T-cell (primary cell): ENCODE data around the gene MEF2A. TPM values are rescaled to one million over a fixed set of nuclear protein-coding genes. Genes with fewer than 3 reads are reported as not detected.

Experiments used
- ATAC-seq, 4 experiments: fragments of 200-7000 bp in 3 of 4; fragments of 150-1000 bp in 1 of 4; cut with Tn5 transposase; replicated peaks in 1 of 4; 1 replicate in 3 of 4; 2 replicates in 1 of 4; pipeline ENCODE4 v1.10.0; 2021; ENCODE audit warnings: moderate library complexity in 3 of 4, mild to moderate bottlenecking in 2 of 4, moderate number of reproducible peaks in 1 of 4
- CTCF ChIA-PET, 2 donors: fragments of 300-600 bp; sonication (Branson Sonifier 250); formaldehyde crosslinking; loops; one replicate each; lab custom pipeline; 2022; ENCODE audit warnings: antibody characterized with exemption in 2 of 2; lab: Charles Lee
- POLR2A ChIA-PET, 2 donors: fragments of 300-600 bp; sonication (Branson Sonifier 250); formaldehyde crosslinking; loops; one replicate each; lab custom pipeline; 2022; ENCODE audit warnings: antibody characterized with exemption in 2 of 2; lab: Charles Lee
- DNase-seq, 35 experiments: peaks; one replicate each; pipeline versions ENCODE4 v3.0.0 to v3.0.0-alpha.2; 2013 to 2023
- H3K27ac ChIP-seq: one replicate; pipeline ENCODE4 v1.5.1; 2013; ENCODE audit warnings: low read length
- H3K27me3 ChIP-seq, 2 experiments: replicated peaks in 1 of 2; 1 replicate in 1 of 2; 2 replicates in 1 of 2; pipeline versions ENCODE4 v1.6.1 to v1.7.0; 2013; ENCODE audit warnings: low read length in 1 of 2, mixed read lengths in 1 of 2; ENCODE audit not compliant: control insufficient read depth in 2 of 2, insufficient read depth in 2 of 2; ENCODE audit errors: extremely low read depth in 1 of 2
- H3K36me3 ChIP-seq, 2 donors: 1 replicate in 1 of 2; 2 replicates in 1 of 2; pipeline versions ENCODE4 v1.6.1 to v1.7.0; 2013; ENCODE audit warnings: low read length in 1 of 2; ENCODE audit not compliant: control insufficient read depth in 2 of 2, insufficient read depth in 1 of 2; ENCODE audit errors: extremely low read depth in 1 of 2
- H3K4me1 ChIP-seq, 2 experiments: 1 replicate in 1 of 2; 2 replicates in 1 of 2; pipeline versions ENCODE4 v1.6.1 to v1.7.0; 2013; ENCODE audit warnings: low read length in 2 of 2, mixed read lengths in 1 of 2; ENCODE audit not compliant: insufficient read depth in 2 of 2, control insufficient read depth in 1 of 2; ENCODE audit errors: extremely low read depth in 1 of 2
- H3K4me3 ChIP-seq, 2 donors: 1 replicate in 1 of 2; 2 replicates in 1 of 2; pipeline versions ENCODE4 v1.5.1 to v1.7.0; 2013; ENCODE audit warnings: mild to moderate bottlenecking in 2 of 2, low read length in 1 of 2, moderate library complexity in 1 of 2; ENCODE audit not compliant: control insufficient read depth in 1 of 2; ENCODE audit errors: extremely low read depth in 1 of 2
- H3K9me3 ChIP-seq: 2 replicates; pipeline ENCODE4 v1.7.0; 2013
- H3K27ac Mint-ChIP-seq, 2 donors: one replicate each; pipeline ENCODE4 v1.8.0; 2020 to 2021; ENCODE audit warnings: mild to moderate bottlenecking in 2 of 2, mixed read lengths in 2 of 2
- H3K27me3 Mint-ChIP-seq, 2 donors: one replicate each; pipeline ENCODE4 v1.8.0; 2021 to 2022; ENCODE audit warnings: mixed read lengths in 2 of 2
- H3K36me3 Mint-ChIP-seq: one replicate; pipeline ENCODE4 v1.8.0; 2021; ENCODE audit warnings: mixed read lengths
- H3K4me1 Mint-ChIP-seq, 3 donors: one replicate each; pipeline ENCODE4 v1.8.0; 2020 to 2022; ENCODE audit warnings: mixed read lengths in 3 of 3, mild to moderate bottlenecking in 1 of 3
- H3K4me3 Mint-ChIP-seq, 3 donors: one replicate each; pipeline ENCODE4 v1.8.0; 2020 to 2022; ENCODE audit warnings: mild to moderate bottlenecking in 3 of 3, mixed read lengths in 3 of 3, moderate library complexity in 3 of 3
- H3K9me3 Mint-ChIP-seq, 3 donors: one replicate each; pipeline ENCODE4 v1.8.0; 2020 to 2022; ENCODE audit warnings: mixed read lengths in 3 of 3
- WGBS: methylation state at CpG from one replicate; pipeline ENCODE4 v1.1.5; 2013; ENCODE audit warnings: missing lambda C conversion rate; ENCODE audit not compliant: insufficient coverage; 5-methylcytosine and 5-hydroxymethylcytosine counted together
- total RNA-seq, 35 experiments: library from RNA in 6 of 35; stranded (reverse) in 6 of 35; fragments of 120-200 nt in 1 of 35; gene quantifications; one replicate each; pipeline versions ENCODE4 v1.2.1 to v1.2.4 and lab custom pipeline; 2013 to 2026

MEF2A gene
- total RNA-seq, 5 donors from 2014 or later (not counting 1 experiment from before 2014, with no cell fraction given), result 31.6 to 37.4 (median 33.9) TPM

DNA sequence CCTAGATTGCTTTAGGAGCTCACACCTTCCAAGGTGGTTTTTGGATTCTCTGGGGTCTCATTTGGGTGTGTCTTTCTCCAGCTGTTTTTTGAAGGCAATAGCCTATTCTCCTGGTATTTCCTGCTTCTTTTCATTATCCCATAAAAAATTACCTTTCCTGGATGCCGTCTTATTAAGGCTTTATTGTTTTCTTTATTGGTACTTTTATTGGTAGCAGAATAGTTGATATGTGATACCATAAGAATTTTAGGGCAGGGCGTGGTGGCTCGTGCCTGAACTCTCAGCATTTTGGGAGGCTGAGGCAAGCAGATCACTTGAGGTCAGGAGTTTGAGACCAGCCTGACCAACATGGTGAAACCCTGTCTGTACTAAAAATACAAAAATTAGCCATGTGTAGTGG, 18.3 kb upstream of the MEF2A start:
- Mint-ChIP-seq H3K9me3 (no peaks in the 10 kb centered on the region), H3K4me1 (peaks cover 0 to 8% (median 0%) of the 10 kb centered on the region in 3 donors), H3K27me3 (peaks cover 0 to 2% of the 10 kb centered on the region in 2 donors), H3K27ac (no peak overlapping the region), H3K36me3 (no peaks in the 10 kb centered on the region), H3K4me3 (no peak overlapping the region)
- 100% methylated on average over 2 of the region's 3 CpGs for WGBS
- Histone ChIP-seq H3K9me3 (no peaks in the 10 kb centered on the region), H3K4me1 (no peaks in the 10 kb centered on the region), H3K4me3 (no peak overlapping the region), H3K36me3 (no peaks in the 10 kb centered on the region), H3K27me3 (peaks cover 0 to 7% of the 10 kb centered on the region in 2 experiments), H3K27ac (no peak overlapping the region)
- ChIA-PET POLR2A (interaction anchor here in 1 of 2 donors (0.6 kb wide), 1 partner anchor 1669 kb away, joined by 5 read pairs; no protein-coding TSS in a partner anchor), CTCF (interaction anchor here in 1 of 2 donors (0.5 kb wide), 1 partner anchor 34 kb away, joined by 3 read pairs; no protein-coding TSS in a partner anchor)
- DNase-seq (no peak), ATAC-seq (no peak)

DNA sequence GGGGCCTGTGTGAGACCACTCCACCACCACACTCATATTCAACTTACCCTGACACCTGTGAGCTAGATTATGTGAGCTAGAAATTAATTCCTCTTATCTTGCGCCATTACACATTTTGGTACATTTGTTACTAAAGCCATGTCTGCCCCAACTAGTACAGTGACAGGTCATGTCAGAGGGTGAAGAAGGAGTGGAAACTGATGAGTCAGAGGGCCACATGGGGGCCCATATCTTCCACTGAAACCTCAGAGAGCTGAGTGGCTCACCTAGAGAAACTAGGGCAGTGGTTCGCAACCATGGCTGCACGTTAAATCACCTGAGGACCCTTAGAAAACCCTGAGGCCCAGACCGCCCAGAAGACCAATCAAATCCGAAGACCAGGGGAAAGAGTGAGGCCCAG, 15.7 kb upstream of the MEF2A start:
- H3K27me3 Mint-ChIP-seq, result peaks cover 0 to 6% of the 10 kb centered on the region in 2 donors
- H3K9me3 ChIP-seq, result no peaks in the 10 kb centered on the region
- no peak overlapping the region for H3K4me3 ChIP-seq
- ATAC-seq, result no peak
- CTCF ChIA-PET, result no interaction called here
- peaks cover 0 to 8% (median 0%) of the 10 kb centered on the region in 3 donors for H3K4me1 Mint-ChIP-seq
- H3K4me3 Mint-ChIP-seq, result no peak overlapping the region
- no peak overlapping the region for H3K27ac ChIP-seq
- H3K27ac Mint-ChIP-seq, result no peak overlapping the region
- peaks cover 0 to 7% of the 10 kb centered on the region in 2 experiments for H3K27me3 ChIP-seq
- DNase-seq, result no peak
- POLR2A ChIA-PET, result no interaction called here
- H3K36me3 ChIP-seq, result no peaks in the 10 kb centered on the region
- 82% methylated on average over 4 of the region's 5 CpGs for WGBS
- no peaks in the 10 kb centered on the region for H3K4me1 ChIP-seq
- H3K36me3 Mint-ChIP-seq, result no peaks in the 10 kb centered on the region
- H3K9me3 Mint-ChIP-seq, result no peaks in the 10 kb centered on the region

DNA sequence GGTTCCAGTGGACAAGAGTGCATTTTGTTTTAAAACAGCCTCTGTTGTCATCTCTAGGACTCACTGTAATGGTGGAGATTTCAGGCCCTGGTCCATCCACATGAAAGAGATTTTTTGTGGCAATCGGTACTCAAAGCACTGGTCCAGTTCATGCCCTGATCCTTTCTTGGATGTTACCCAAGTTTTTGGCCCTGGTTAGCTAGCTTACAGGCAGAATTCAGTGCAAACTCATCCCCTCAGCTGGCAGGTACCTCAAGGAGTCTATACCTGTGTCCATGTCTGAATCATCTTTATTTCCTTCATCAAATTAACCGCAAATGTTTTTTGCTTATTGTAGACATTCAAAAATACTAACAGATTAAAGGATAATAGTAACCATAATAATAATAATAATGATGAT, 13.7 kb upstream of the MEF2A start:
- no peaks in the 10 kb centered on the region for H3K4me1 ChIP-seq
- ATAC-seq (no peak), DNase-seq (no peak)
- Mint-ChIP-seq H3K36me3 (no peaks in the 10 kb centered on the region), H3K4me1 (peaks cover 0 to 8% (median 0%) of the 10 kb centered on the region in 3 donors), H3K9me3 (no peaks in the 10 kb centered on the region), H3K27ac (no peak overlapping the region), H3K4me3 (no peak overlapping the region), H3K27me3 (peaks cover 0 to 6% of the 10 kb centered on the region in 2 donors)
- ChIA-PET POLR2A (no interaction called here), CTCF (no interaction called here)
- H3K9me3 ChIP-seq, result no peaks in the 10 kb centered on the region
- no peak overlapping the region for H3K27ac ChIP-seq
- no peaks in the 10 kb centered on the region for H3K36me3 ChIP-seq
- H3K4me3 ChIP-seq, result no peak overlapping the region
- peaks cover 0 to 3% of the 10 kb centered on the region in 2 experiments for H3K27me3 ChIP-seq
- WGBS, result no CpG with 5 or more reads among the region's 2 CpGs

DNA sequence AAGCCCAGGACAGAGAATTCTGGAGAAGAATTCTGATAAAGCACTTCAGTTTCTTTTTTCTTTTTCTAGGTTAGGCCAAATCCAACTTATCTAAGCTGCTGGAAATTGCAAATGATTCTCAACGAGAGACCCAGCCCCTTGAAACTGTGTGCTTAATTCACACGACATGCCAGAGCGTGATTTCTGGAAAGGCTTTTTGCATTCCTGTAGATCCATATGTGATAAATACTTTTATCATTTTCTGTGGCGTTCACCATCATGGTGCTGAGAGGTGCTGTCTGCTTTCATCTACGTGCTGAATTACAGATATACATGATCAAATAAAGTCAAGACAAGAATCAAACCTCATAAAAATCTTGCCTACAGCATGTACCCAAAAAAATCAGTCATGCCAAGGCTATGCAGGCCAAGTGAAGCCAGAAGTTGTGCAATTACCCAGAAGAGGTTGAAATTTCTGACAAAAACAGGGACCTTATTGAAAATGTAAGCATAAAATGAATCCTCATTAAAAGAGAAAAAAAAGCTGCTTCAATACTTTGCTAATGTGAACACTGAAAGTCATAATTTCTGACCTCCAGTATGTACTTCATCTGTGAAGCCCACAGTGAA, 10.8 kb upstream of the MEF2A start:
- H3K4me3 Mint-ChIP-seq, result no peak overlapping the region
- peaks cover 0 to 8% (median 0%) of the 10 kb centered on the region in 3 donors for H3K4me1 Mint-ChIP-seq
- Histone ChIP-seq H3K27me3 (no peaks in the 10 kb centered on the region), H3K36me3 (no peaks in the 10 kb centered on the region), H3K4me3 (no peak overlapping the region), H3K4me1 (no peaks in the 10 kb centered on the region), H3K27ac (no peak overlapping the region), H3K9me3 (no peaks in the 10 kb centered on the region)
- no peak for ATAC-seq
- H3K9me3 Mint-ChIP-seq, result no peaks in the 10 kb centered on the region
- H3K27me3 Mint-ChIP-seq, result peaks cover 0 to 6% of the 10 kb centered on the region in 2 donors
- CTCF ChIA-PET, result no interaction called here
- POLR2A ChIA-PET, result no interaction called here
- H3K36me3 Mint-ChIP-seq, result no peaks in the 10 kb centered on the region
- H3K27ac Mint-ChIP-seq, result no peak overlapping the region
- no peak for DNase-seq
- WGBS, result no CpG with 5 or more reads among the region's 5 CpGs

DNA sequence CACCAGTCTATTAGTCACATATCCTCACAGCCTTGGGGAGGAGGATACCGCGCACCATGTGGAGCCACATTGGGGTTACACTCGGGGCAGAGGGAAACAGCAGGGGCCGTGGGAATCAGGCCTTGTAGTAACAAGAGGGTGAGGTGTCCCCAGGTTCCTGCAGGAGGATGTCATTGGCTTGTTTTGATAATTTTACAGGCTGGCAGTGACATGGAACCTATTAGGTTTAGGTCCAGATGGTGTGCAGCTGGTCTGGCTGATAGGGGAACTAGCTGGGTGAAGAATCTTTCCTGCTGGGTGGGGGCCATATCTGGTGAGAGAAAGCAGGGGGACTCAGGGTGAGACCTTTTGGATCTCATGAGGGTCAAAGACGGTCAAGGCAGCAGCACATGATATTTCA, 9.8 kb upstream of the MEF2A start:
- H3K9me3 ChIP-seq, result no peaks in the 10 kb centered on the region
- Mint-ChIP-seq H3K27me3 (peaks cover 0 to 6% of the 10 kb centered on the region in 2 donors), H3K4me1 (peaks cover 0 to 8% (median 0%) of the 10 kb centered on the region in 3 donors), H3K9me3 (no peaks in the 10 kb centered on the region), H3K27ac (no peak overlapping the region), H3K4me3 (no peak overlapping the region), H3K36me3 (no peaks in the 10 kb centered on the region)
- no peaks in the 10 kb centered on the region for H3K36me3 ChIP-seq
- no peaks in the 10 kb centered on the region for H3K4me1 ChIP-seq
- H3K27me3 ChIP-seq, result no peaks in the 10 kb centered on the region
- POLR2A ChIA-PET, result no interaction called here
- WGBS, result 69% methylated on average over 4 of the region's 5 CpGs
- DNase-seq, result no peak
- no peak for ATAC-seq
- H3K27ac ChIP-seq, result no peak overlapping the region
- H3K4me3 ChIP-seq, result no peak overlapping the region
- CTCF ChIA-PET, result no interaction called here

DNA sequence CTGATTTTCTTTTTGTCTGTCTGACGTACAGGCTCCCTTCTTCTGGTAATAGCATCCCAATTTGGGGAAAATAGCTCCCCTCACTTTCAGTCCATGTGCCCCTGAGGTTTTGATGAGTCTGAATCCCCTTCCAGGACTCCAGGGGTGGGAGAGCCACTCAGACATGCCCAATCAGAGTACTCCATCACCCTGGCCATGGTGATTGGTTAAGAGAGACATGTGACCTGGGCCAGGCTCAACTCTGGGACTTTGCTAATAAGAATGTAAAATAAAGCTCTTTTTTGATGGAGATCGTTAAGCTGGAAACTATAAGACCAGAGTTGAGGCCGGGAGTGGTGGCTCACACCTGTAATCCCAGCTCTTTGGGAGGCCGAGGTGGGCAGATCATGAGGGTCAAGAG, 9.2 kb upstream of the MEF2A start:
- ChIA-PET CTCF (no interaction called here), POLR2A (interaction anchor here (0.6 to 0.8 kb wide), 3 partner anchors 58 to 383 kb away, joined by 3 read pairs; no protein-coding TSS in a partner anchor)
- H3K36me3 Mint-ChIP-seq, result no peaks in the 10 kb centered on the region
- no peaks in the 10 kb centered on the region for H3K9me3 ChIP-seq
- no peak overlapping the region for H3K4me3 ChIP-seq
- H3K36me3 ChIP-seq, result no peaks in the 10 kb centered on the region
- no peaks in the 10 kb centered on the region for H3K4me1 ChIP-seq
- WGBS, result 89% methylated on average over 2 of the region's 4 CpGs
- peaks cover 0 to 4% of the 10 kb centered on the region in 2 donors for H3K27me3 Mint-ChIP-seq
- no peaks in the 10 kb centered on the region for H3K9me3 Mint-ChIP-seq
- H3K27me3 ChIP-seq, result no peaks in the 10 kb centered on the region
- no peak overlapping the region for H3K27ac Mint-ChIP-seq
- no peak overlapping the region for H3K27ac ChIP-seq
- ATAC-seq (no peak), DNase-seq (no peak)
- H3K4me1 Mint-ChIP-seq, result peaks cover 0 to 6% (median 0%) of the 10 kb centered on the region in 3 donors
- no peak overlapping the region for H3K4me3 Mint-ChIP-seq
